ENCODE data around the gene CROT. TPM values are rescaled to one million over a fixed set of nuclear protein-coding genes. Genes with fewer than 3 reads are reported as not detected.

The CROT gene
- polyA plus RNA-seq, 1 experiment = 48.3 TPM

GRCh38 chr7:87411186-87411585, 65.7 kb downstream of the CROT start:
- TF ChIP-seq CTCF (IDR thresholded peaks at IDR 0.05; ENCODE audit: low read depth, low read length) = no peak
- POLR2A ChIA-PET = no interaction called here
- CTCF ChIA-PET = interaction anchor here (1.1 to 13.0 kb wide), 2 partner anchors 96 to 484 kb away, joined by 10 to 454 read pairs; no protein-coding TSS in a partner anchor
- Histone ChIP-seq H3K27ac (ENCODE audit: low read depth, low read length) (no peak overlapping the region), H3K9me3 (ENCODE audit: control insufficient read depth, insufficient read depth, low read length) (no peaks in the 10 kb centered on the region), H3K27me3 (ENCODE audit: control insufficient read depth, insufficient read depth, low read length) (no peaks in the 10 kb centered on the region), H3K4me3 (ENCODE audit: low read depth, low read length) (no peak overlapping the region)
- DNase-seq (ENCODE audit: low read depth, low spot score) = no peak

GRCh38 chr7:87413029-87413428, 67.6 kb downstream of the CROT start:
- ChIA-PET CTCF (interaction anchor here (0.6 to 13.0 kb wide), 2 partner anchors 97 to 157 kb away, joined by 3 to 454 read pairs; no protein-coding TSS in a partner anchor), POLR2A (interaction anchor here (2.2 kb wide), 1 partner anchor 96 kb away, joined by 13 read pairs; no protein-coding TSS in a partner anchor)
- DNase-seq (ENCODE audit: low read depth, low spot score) = peak; percentile 11
- TF ChIP-seq CTCF (IDR thresholded peaks at IDR 0.05; ENCODE audit: low read depth, low read length) = no peak
- Histone ChIP-seq H3K27ac (ENCODE audit: low read depth, low read length) (no peak overlapping the region), H3K9me3 (ENCODE audit: control insufficient read depth, insufficient read depth, low read length) (no peaks in the 10 kb centered on the region), H3K4me3 (ENCODE audit: low read depth, low read length) (no peak overlapping the region), H3K27me3 (ENCODE audit: control insufficient read depth, insufficient read depth, low read length) (no peaks in the 10 kb centered on the region)

- POLR2A ChIA-PET = interaction anchor here (0.9 to 2.2 kb wide), 4 partner anchors 69 to 262 kb away, joined by 3 to 13 read pairs (median 4); partner anchors contain the start of genes CROT and DMTF1
- Histone ChIP-seq H3K27me3 (ENCODE audit: control insufficient read depth, insufficient read depth, low read length) (no peaks in the 10 kb centered on the region), H3K27ac (ENCODE audit: low read depth, low read length) (peak overlapping the region; percentile 66), H3K4me3 (ENCODE audit: low read depth, low read length) (no peak overlapping the region), H3K9me3 (ENCODE audit: control insufficient read depth, insufficient read depth, low read length) (no peaks in the 10 kb centered on the region)
- DNase-seq (ENCODE audit: low read depth, low spot score) = peak; percentile 30
- CTCF ChIA-PET = interaction anchor here (0.7 to 13.0 kb wide), 8 partner anchors 10 to 472 kb away, joined by 3 to 454 read pairs (median 6); partner anchors contain the start of gene CROT
- no peak for TF ChIP-seq CTCF (IDR thresholded peaks at IDR 0.05; ENCODE audit: low read depth, low read length)
Observed at GRCh38 chr7:87413951-87414793, 68.7 kb downstream of the CROT start.

- Histone ChIP-seq H3K27ac (ENCODE audit: low read depth, low read length) (no peak overlapping the region), H3K27me3 (ENCODE audit: control insufficient read depth, insufficient read depth, low read length) (no peaks in the 10 kb centered on the region), H3K4me3 (ENCODE audit: low read depth, low read length) (no peak overlapping the region), H3K9me3 (ENCODE audit: control insufficient read depth, insufficient read depth, low read length) (no peaks in the 10 kb centered on the region)
- CTCF ChIA-PET = interaction anchor here (0.7 to 13.0 kb wide), 9 partner anchors 9 to 472 kb away, joined by 3 to 454 read pairs (median 5); partner anchors contain the start of gene CROT
- no peak for DNase-seq (ENCODE audit: low read depth, low spot score)
- POLR2A ChIA-PET = interaction anchor here (0.9 to 2.2 kb wide), 4 partner anchors 70 to 263 kb away, joined by 3 to 13 read pairs (median 4); partner anchors contain the start of genes CROT and DMTF1
- no peak for TF ChIP-seq CTCF (IDR thresholded peaks at IDR 0.05; ENCODE audit: low read depth, low read length)
Observed at GRCh38 chr7:87414794-87415188, 69.3 kb downstream of the CROT start.
